ES-I3 (cell line): ENCODE data around the gene PON3.

ENCODE experiments used
- H3K36me3 ChIP-seq: 2 replicates; pipeline ENCODE4 v1.6.1; 2013; ENCODE audit warnings: mild to moderate bottlenecking, low read length, control low read depth, moderate library complexity; ENCODE audit not compliant: insufficient read depth
- H3K4me1 ChIP-seq: 2 replicates; pipeline ENCODE4 v1.6.1; 2013; ENCODE audit warnings: mild to moderate bottlenecking, control low read depth, low read length; ENCODE audit not compliant: insufficient read depth
- H3K9ac ChIP-seq: 2 replicates; pipeline ENCODE4 v1.6.1; 2013; ENCODE audit warnings: low read depth, mild to moderate bottlenecking, low read length, moderate library complexity
- H3K9me3 ChIP-seq: 2 replicates; pipeline ENCODE4 v1.6.1; 2013; ENCODE audit warnings: mild to moderate bottlenecking, low read length, moderate library complexity; ENCODE audit not compliant: control insufficient read depth, insufficient read depth

PON3 gene

GRCh38 chr7:95342029-95342428 is 54.1 kb downstream of the PON3 start:
- H3K9me3 ChIP-seq: no peaks in the 10 kb centered on the region
- peaks cover 10% of the 10 kb centered on the region; the same call in 1 of the 2 replicates for H3K4me1 ChIP-seq
- no peak overlapping the region for H3K9ac ChIP-seq
- no peaks in the 10 kb centered on the region for H3K36me3 ChIP-seq

GRCh38 chr7:95340491-95340890 is 55.7 kb downstream of the PON3 start:
- no peak overlapping the region for H3K9ac ChIP-seq
- peaks cover 10% of the 10 kb centered on the region; the same call in 1 of the 2 replicates for H3K4me1 ChIP-seq
- H3K9me3 ChIP-seq: no peaks in the 10 kb centered on the region
- H3K36me3 ChIP-seq: no peaks in the 10 kb centered on the region

GRCh38 chr7:95338832-95339231 is 57.3 kb downstream of the PON3 start:
- H3K9ac ChIP-seq: no peak overlapping the region
- no peaks in the 10 kb centered on the region for H3K9me3 ChIP-seq
- H3K36me3 ChIP-seq: no peaks in the 10 kb centered on the region
- peaks cover 10% of the 10 kb centered on the region; the same call in 1 of the 2 replicates for H3K4me1 ChIP-seq

- no peaks in the 10 kb centered on the region for H3K4me1 ChIP-seq
- no peak overlapping the region for H3K9ac ChIP-seq
Measured at GRCh38 chr7:95335093-95335492, 61.1 kb downstream of the PON3 start.

GRCh38 chr7:95334447-95334846 is 61.7 kb downstream of the PON3 start:
- no peaks in the 10 kb centered on the region for H3K9me3 ChIP-seq
- no peaks in the 10 kb centered on the region for H3K36me3 ChIP-seq
- H3K9ac ChIP-seq: no peak overlapping the region
- H3K4me1 ChIP-seq: no peaks in the 10 kb centered on the region

More at GRCh38 chr7:95335093-95335492, 61.1 kb downstream of the PON3 start:
- Histone ChIP-seq H3K36me3 (no peaks in the 10 kb centered on the region), H3K9me3 (no peaks in the 10 kb centered on the region)

GRCh38 chr7:95330961-95331337 is 65.2 kb downstream of the PON3 start:
- no peaks in the 10 kb centered on the region for H3K9me3 ChIP-seq
- H3K9ac ChIP-seq: no peak overlapping the region
- H3K4me1 ChIP-seq: no peaks in the 10 kb centered on the region
- H3K36me3 ChIP-seq: no peaks in the 10 kb centered on the region

- H3K36me3 ChIP-seq: no peaks in the 10 kb centered on the region
- H3K4me1 ChIP-seq: no peaks in the 10 kb centered on the region
- H3K9ac ChIP-seq: no peak overlapping the region
- no peaks in the 10 kb centered on the region for H3K9me3 ChIP-seq
Measured at GRCh38 chr7:95330204-95330960, 65.8 kb downstream of the PON3 start.

GRCh38 chr7:95327356-95327755 is 68.8 kb downstream of the PON3 start:
- no peaks in the 10 kb centered on the region for H3K36me3 ChIP-seq
- no peak overlapping the region for H3K9ac ChIP-seq
- H3K4me1 ChIP-seq: no peaks in the 10 kb centered on the region
- H3K9me3 ChIP-seq: no peaks in the 10 kb centered on the region

- H3K4me1 ChIP-seq: no peaks in the 10 kb centered on the region
- no peaks in the 10 kb centered on the region for H3K9me3 ChIP-seq
- H3K9ac ChIP-seq: peak within 1 kb of the TSS; percentile 37; the same call in 1 of the 2 replicates
- no peaks in the 10 kb centered on the region for H3K36me3 ChIP-seq
Measured at GRCh38 chr7:95324431-95324830, 71.7 kb downstream of the PON3 start, which contains the start of gene PON1. TSS of gene PON1 (minus strand) at chr7:95324532. CDS start at chr7:95324475, 57 bp downstream.

GRCh38 chr7:95323410-95324129 is 72.6 kb downstream of the PON3 start:
- no peak overlapping the region for H3K9ac ChIP-seq
- no peaks in the 10 kb centered on the region for H3K36me3 ChIP-seq
- no peaks in the 10 kb centered on the region for H3K4me1 ChIP-seq
- no peaks in the 10 kb centered on the region for H3K9me3 ChIP-seq

GRCh38 chr7:95322854-95323253 is 73.3 kb downstream of the PON3 start:
- no peaks in the 10 kb centered on the region for H3K4me1 ChIP-seq
- H3K36me3 ChIP-seq: no peaks in the 10 kb centered on the region
- H3K9ac ChIP-seq: no peak overlapping the region
- H3K9me3 ChIP-seq: no peaks in the 10 kb centered on the region

GRCh38 chr7:95322396-95322795 is 73.8 kb downstream of the PON3 start:
- Histone ChIP-seq H3K9ac (no peak overlapping the region), H3K4me1 (no peaks in the 10 kb centered on the region), H3K36me3 (no peaks in the 10 kb centered on the region), H3K9me3 (no peaks in the 10 kb centered on the region)

- Histone ChIP-seq H3K9me3 (no peaks in the 10 kb centered on the region), H3K36me3 (no peaks in the 10 kb centered on the region), H3K9ac (no peak overlapping the region)
Measured at GRCh38 chr7:95321720-95322119, 74.5 kb downstream of the PON3 start.

GRCh38 chr7:95320651-95321050 is 75.5 kb downstream of the PON3 start:
- no peaks in the 10 kb centered on the region for H3K9me3 ChIP-seq
- H3K4me1 ChIP-seq: no peaks in the 10 kb centered on the region
- H3K36me3 ChIP-seq: no peaks in the 10 kb centered on the region
- H3K9ac ChIP-seq: no peak overlapping the region

More at GRCh38 chr7:95321720-95322119, 74.5 kb downstream of the PON3 start:
- H3K4me1 ChIP-seq: no peaks in the 10 kb centered on the region

- Histone ChIP-seq H3K9me3 (no peaks in the 10 kb centered on the region), H3K4me1 (no peaks in the 10 kb centered on the region), H3K36me3 (no peaks in the 10 kb centered on the region), H3K9ac (no peak overlapping the region)
Measured at GRCh38 chr7:95319570-95319969, 76.6 kb downstream of the PON3 start.
